Transverse colon (tissue), 4 donors: ENCODE measurements around the gene TMEM212.
A peak's percentile ranks its signal among the peaks of the same experiment; 100 is the strongest.

Experiments used
- CTCF ChIP-seq, 5 experiments: fragments of 200-600 bp in 3 of 5; fragments of 450-650 bp in 2 of 5; sonication (generic) in 3 of 5; IDR thresholded peaks; 1 replicate in 2 of 5; 2 replicates in 3 of 5; pipeline ENCODE4 v1.5.1; 2016 to 2017; ENCODE audit warnings: antibody characterized with exemption in 5 of 5, inconsistent platforms in 3 of 5, mild to moderate bottlenecking in 2 of 5, moderate library complexity in 1 of 5
- EP300 ChIP-seq: sonication (generic); formaldehyde crosslinking; IDR thresholded peaks from one replicate; pipeline ENCODE4 v1.6.1; 2017; ENCODE audit warnings: antibody characterized with exemption, low read depth
- POLR2A ChIP-seq: fragments of 450-650 bp; IDR thresholded peaks from one replicate; pipeline ENCODE4 v1.6.1; 2016; ENCODE audit warnings: antibody characterized with exemption, mild to moderate bottlenecking, moderate library complexity
- POLR2AphosphoS5 ChIP-seq, 3 donors: sonication (generic); formaldehyde crosslinking; IDR thresholded peaks; one replicate each; pipeline ENCODE4 v1.6.1; 2016; ENCODE audit warnings: antibody characterized with exemption in 3 of 3

GRCh38 chr3:171876680-171877147 is 33.6 kb downstream of the TMEM212 start:
- TF ChIP-seq CTCF (IDR thresholded peaks at IDR 0.05) (no peak), POLR2AphosphoS5 (IDR thresholded peaks at IDR 0.05) (peak in 2 of 3 donors; percentile 45 to 48), POLR2A (no peak), EP300 (no peak)
